Measurements from ENCODE around the gene CSKMT.
"Not testable (repeated sequence)": the region's sequence is repeated elsewhere in the genome, so short reads cannot be mapped to it uniquely, and the experiment has no call there.

Gene CSKMT

GRCh38 chr11:62671608-62672389 is 6.7 kb downstream of the CSKMT start, which contains the start of the genes LBHD1 and UQCC3:
Gene LBHD1, minus strand, starts transcription at chr11:62672267. Its CDS starts 2,236 bp downstream, at chr11:62670031.
Gene UQCC3, plus strand, starts transcription at chr11:62671673. Its CDS starts 73 bp downstream, at chr11:62671746.
- Mint-ChIP-seq H3K4me1 (peaks cover 59% of the 10 kb centered on the region), H3K36me3 (peaks cover 28% of the 10 kb centered on the region), H3K27me3 (no peaks in the 10 kb centered on the region), H3K9me3 (no peaks in the 10 kb centered on the region), H3K27ac (peak within 1 kb of the TSS; percentile 94), H3K4me3 (peak within 1 kb of the TSS; percentile 98)
- ATAC-seq: peak; percentile 91

- Mint-ChIP-seq H3K36me3 (peaks cover 34% of the 10 kb centered on the region), H3K4me1 (peaks cover 63% of the 10 kb centered on the region), H3K27me3 (no peaks in the 10 kb centered on the region), H3K27ac (no peak overlapping the region), H3K9me3 (no peaks in the 10 kb centered on the region), H3K4me3 (peak overlapping the region; percentile 98)
- ATAC-seq: no peak
Observed at GRCh38 chr11:62673196-62673525, 8.0 kb downstream of the CSKMT start.

- H3K4me1 Mint-ChIP-seq: peaks cover 57% of the 10 kb centered on the region
- H3K27ac Mint-ChIP-seq, H3K9me3 Mint-ChIP-seq, ATAC-seq, H3K4me3 Mint-ChIP-seq, H3K27me3 Mint-ChIP-seq: not testable (repeated sequence)
- peaks cover 29% of the 10 kb centered on the region for H3K36me3 Mint-ChIP-seq
Observed at GRCh38 chr11:62675415-62675814, 10.3 kb downstream of the CSKMT start.

- Mint-ChIP-seq H3K4me1 (peaks cover 56% of the 10 kb centered on the region), H3K9me3 (no peaks in the 10 kb centered on the region)
Observed at GRCh38 chr11:62676698-62677097, 11.6 kb downstream of the CSKMT start.

GRCh38 chr11:62677156-62677555 is 12.0 kb downstream of the CSKMT start:
- no peak for ATAC-seq
- Mint-ChIP-seq H3K4me1 (peaks cover 56% of the 10 kb centered on the region), H3K27me3 (no peaks in the 10 kb centered on the region), H3K9me3 (no peaks in the 10 kb centered on the region), H3K27ac (peak overlapping the region; percentile 55), H3K4me3 (peak overlapping the region; percentile 25), H3K36me3 (peaks cover 29% of the 10 kb centered on the region)

More at GRCh38 chr11:62676698-62677097, 11.6 kb downstream of the CSKMT start:
- ATAC-seq: no peak
- peak overlapping the region; percentile 25 for H3K4me3 Mint-ChIP-seq
- H3K27me3 Mint-ChIP-seq: no peaks in the 10 kb centered on the region
- peak overlapping the region; percentile 55 for H3K27ac Mint-ChIP-seq
- H3K36me3 Mint-ChIP-seq: peaks cover 29% of the 10 kb centered on the region

GRCh38 chr11:62677714-62678113 is 12.6 kb downstream of the CSKMT start:
- no peaks in the 10 kb centered on the region for H3K27me3 Mint-ChIP-seq
- peaks cover 51% of the 10 kb centered on the region for H3K4me1 Mint-ChIP-seq
- peaks cover 29% of the 10 kb centered on the region for H3K36me3 Mint-ChIP-seq
- H3K27ac Mint-ChIP-seq: peak overlapping the region; percentile 96
- no peak for ATAC-seq
- peak overlapping the region; percentile 81 for H3K4me3 Mint-ChIP-seq
- H3K9me3 Mint-ChIP-seq: no peaks in the 10 kb centered on the region

GRCh38 chr11:62678433-62678769 is 13.3 kb downstream of the CSKMT start:
- ATAC-seq: peak; percentile 3
- H3K4me1 Mint-ChIP-seq: peaks cover 47% of the 10 kb centered on the region
- H3K4me3 Mint-ChIP-seq: peak overlapping the region; percentile 81
- H3K9me3 Mint-ChIP-seq: no peaks in the 10 kb centered on the region
- H3K27me3 Mint-ChIP-seq: no peaks in the 10 kb centered on the region
- peaks cover 29% of the 10 kb centered on the region for H3K36me3 Mint-ChIP-seq
- peak overlapping the region; percentile 96 for H3K27ac Mint-ChIP-seq

GRCh38 chr11:62678770-62679696 is 13.9 kb downstream of the CSKMT start, which contains the start of gene UBXN1:
Gene UBXN1, minus strand, starts transcription at chr11:62679073. Its CDS starts 150 bp downstream, at chr11:62678923.
- peak within 1 kb of the TSS; percentile 81 for H3K4me3 Mint-ChIP-seq

GRCh38 chr11:62680825-62681240 is 15.7 kb downstream of the CSKMT start:
- ATAC-seq: peak; percentile 82
- H3K36me3 Mint-ChIP-seq: peaks cover 23% of the 10 kb centered on the region
- peaks cover 40% of the 10 kb centered on the region for H3K4me1 Mint-ChIP-seq
- no peak overlapping the region for H3K4me3 Mint-ChIP-seq
- H3K27me3 Mint-ChIP-seq: no peaks in the 10 kb centered on the region
- no peaks in the 10 kb centered on the region for H3K9me3 Mint-ChIP-seq
- peak overlapping the region; percentile 71 for H3K27ac Mint-ChIP-seq

More at GRCh38 chr11:62678770-62679696, 13.9 kb downstream of the CSKMT start, which contains the start of gene UBXN1:
- Mint-ChIP-seq H3K27me3 (no peaks in the 10 kb centered on the region), H3K4me1 (peaks cover 47% of the 10 kb centered on the region), H3K27ac (peak within 1 kb of the TSS; percentile 96), H3K36me3 (peaks cover 29% of the 10 kb centered on the region), H3K9me3 (no peaks in the 10 kb centered on the region)
- peak; percentile 90 for ATAC-seq

- Mint-ChIP-seq H3K4me1 (peaks cover 25% of the 10 kb centered on the region), H3K4me3 (no peak overlapping the region), H3K27me3 (no peaks in the 10 kb centered on the region), H3K9me3 (no peaks in the 10 kb centered on the region), H3K36me3 (peaks cover 7% of the 10 kb centered on the region), H3K27ac (no peak overlapping the region)
- no peak for ATAC-seq
Observed at GRCh38 chr11:62682518-62682917, 17.4 kb downstream of the CSKMT start.

GRCh38 chr11:62687508-62688396 is 22.6 kb downstream of the CSKMT start:
- no peaks in the 10 kb centered on the region for H3K9me3 Mint-ChIP-seq
- no peak overlapping the region for H3K27ac Mint-ChIP-seq
- ATAC-seq: peak; percentile 27
- H3K36me3 Mint-ChIP-seq: peaks cover 23% of the 10 kb centered on the region
- peaks cover 9% of the 10 kb centered on the region for H3K27me3 Mint-ChIP-seq
- H3K4me1 Mint-ChIP-seq: no peaks in the 10 kb centered on the region
- H3K4me3 Mint-ChIP-seq: no peak overlapping the region

- Mint-ChIP-seq H3K4me3 (no peak overlapping the region), H3K27ac (no peak overlapping the region), H3K9me3 (no peaks in the 10 kb centered on the region), H3K27me3 (peaks cover 9% of the 10 kb centered on the region), H3K4me1 (no peaks in the 10 kb centered on the region), H3K36me3 (peaks cover 27% of the 10 kb centered on the region)
- ATAC-seq: no peak
Observed at GRCh38 chr11:62688491-62688890, 23.4 kb downstream of the CSKMT start.

- H3K9me3 Mint-ChIP-seq: no peaks in the 10 kb centered on the region
- no peak within 1 kb of the TSS for H3K27ac Mint-ChIP-seq
- no peak within 1 kb of the TSS for H3K4me3 Mint-ChIP-seq
- peaks cover 9% of the 10 kb centered on the region for H3K27me3 Mint-ChIP-seq
- peaks cover 3% of the 10 kb centered on the region for H3K4me1 Mint-ChIP-seq
- peaks cover 30% of the 10 kb centered on the region for H3K36me3 Mint-ChIP-seq
- ATAC-seq: no peak
Observed at GRCh38 chr11:62689421-62690183, 24.5 kb downstream of the CSKMT start, which contains the start of gene LRRN4CL. Gene LRRN4CL, minus strand, starts transcription at chr11:62689530. Its CDS starts 1,022 bp downstream, at chr11:62688508.

- H3K36me3 Mint-ChIP-seq: peaks cover 34% of the 10 kb centered on the region
- not testable (repeated sequence) for H3K4me1 Mint-ChIP-seq, H3K27ac Mint-ChIP-seq, H3K4me3 Mint-ChIP-seq, H3K9me3 Mint-ChIP-seq, H3K27me3 Mint-ChIP-seq, ATAC-seq
Observed at GRCh38 chr11:62693624-62694023, 28.5 kb downstream of the CSKMT start.
